Neural cell (in vitro differentiated cells): ENCODE results near the gene MEAF6. TPM values are rescaled to one million over a fixed set of nuclear protein-coding genes. Genes with fewer than 3 reads are reported as not detected.

ENCODE experiments used
- H2AFZ ChIP-seq: fragments of 200-600, 300-800 bp; sonication (generic), shearing (Covaris generic); 2 replicates; pipeline ENCODE4 v1.6.0; 2014; ENCODE audit warnings: low read depth, mild to moderate bottlenecking, antibody characterized with exemption, low read length, moderate library complexity
- H3F3A ChIP-seq: fragments of 200-600 bp; shearing (Covaris generic); 2 replicates; pipeline ENCODE4 v1.6.1; 2016; ENCODE audit warnings: mild to moderate bottlenecking, moderate library complexity, mixed read lengths, antibody characterized with exemption, low read length; ENCODE audit not compliant: insufficient read depth, poor library complexity, severe bottlenecking
- H3K27ac ChIP-seq: fragments of 200-600, 300-800 bp; sonication (generic), shearing (Covaris generic); 2 replicates; pipeline ENCODE4 v1.5.1; 2014; ENCODE audit warnings: mild to moderate bottlenecking, low read length, moderate library complexity
- H3K27me3 ChIP-seq: fragments of 300-800, 200-600 bp; sonication (generic), shearing (Covaris generic); 2 replicates; pipeline ENCODE4 v1.6.0; 2014; ENCODE audit warnings: mild to moderate bottlenecking, low read depth, low read length, moderate library complexity; ENCODE audit not compliant: insufficient read depth
- H3K36me3 ChIP-seq: fragments of 300-800, 200-600 bp; sonication (generic), shearing (Covaris generic); 2 replicates; pipeline ENCODE4 v1.5.1; 2014; ENCODE audit warnings: mild to moderate bottlenecking, antibody characterized with exemption, low read length, moderate library complexity; ENCODE audit not compliant: insufficient read depth
- H3K4me2 ChIP-seq: fragments of 300-800, 200-600 bp; sonication (generic), shearing (Covaris generic); 2 replicates; pipeline ENCODE4 v1.6.0; 2014; ENCODE audit warnings: mild to moderate bottlenecking, low read length
- H3K4me3 ChIP-seq: fragments of 300-800, 200-600 bp; sonication (generic), shearing (Covaris generic); 2 replicates; pipeline ENCODE4 v1.5.1; 2014; ENCODE audit warnings: mild to moderate bottlenecking, low read length, moderate library complexity
- H3K79me2 ChIP-seq: fragments of 200-600 bp; shearing (Covaris generic); replicated peaks from 2 replicates; pipeline ENCODE4 v1.6.0; 2014; ENCODE audit warnings: mild to moderate bottlenecking, low read length, moderate library complexity; ENCODE audit not compliant: insufficient read depth
- H3K9ac ChIP-seq: fragments of 300-800, 200-600 bp; sonication (generic), shearing (Covaris generic); 2 replicates; pipeline ENCODE4 v1.6.1; 2016; ENCODE audit warnings: mild to moderate bottlenecking, low read length, mixed read lengths
- H3K9me2 ChIP-seq: fragments of 200-600 bp; shearing (Covaris generic); 2 replicates; pipeline ENCODE4 v1.6.1; 2016; ENCODE audit warnings: mild to moderate bottlenecking, low read length, mixed read lengths; ENCODE audit not compliant: insufficient read depth
- H3K9me3 ChIP-seq: fragments of 200-600, 300-800 bp; sonication (generic), shearing (Covaris generic); 2 replicates; pipeline ENCODE4 v1.6.1; 2016; ENCODE audit warnings: mild to moderate bottlenecking, mixed run types, low read length, moderate library complexity, mixed read lengths
- H4K20me1 ChIP-seq: fragments of 200-600 bp; shearing (Covaris generic); 2 replicates; pipeline ENCODE4 v1.6.1; 2016; ENCODE audit warnings: mild to moderate bottlenecking, mixed run types; ENCODE audit not compliant: insufficient read depth
- EP300 ChIP-seq: fragments of 450-650 bp; conservative IDR thresholded peaks from 2 replicates; pipeline ENCODE4 v1.6.1; 2014; ENCODE audit warnings: antibody characterized with exemption, mild to moderate bottlenecking, moderate library complexity; ENCODE audit not compliant: poor library complexity, severe bottlenecking
- EZH2 ChIP-seq: fragments of 200-600, 300-800 bp; shearing (Covaris generic), sonication (generic); IDR thresholded peaks from 2 replicates; pipeline ENCODE4 v1.6.1; 2014; ENCODE audit warnings: antibody characterized with exemption, low read length, borderline replicate concordance, mild to moderate bottlenecking; ENCODE audit not compliant: insufficient read depth, poor library complexity, severe bottlenecking
- MXI1 ChIP-seq: fragments of 450-650 bp; conservative IDR thresholded peaks from 2 replicates; pipeline ENCODE4 v1.6.1; 2014; ENCODE audit warnings: antibody characterized with exemption, mild to moderate bottlenecking; ENCODE audit not compliant: poor library complexity, severe bottlenecking
- POLR2AphosphoS5 ChIP-seq: IDR thresholded peaks from 2 replicates; pipeline ENCODE4 v1.6.1; 2012
- RAD21 ChIP-seq: fragments of 450-650 bp; conservative IDR thresholded peaks from 2 replicates; pipeline ENCODE4 v1.6.1; 2014; ENCODE audit warnings: antibody characterized with exemption, mild to moderate bottlenecking, moderate library complexity
- REST ChIP-seq: IDR thresholded peaks from 2 replicates; pipeline ENCODE4 v1.6.1; 2012; ENCODE audit warnings: borderline replicate concordance
- SMC3 ChIP-seq: fragments of 450-650 bp; conservative IDR thresholded peaks from 2 replicates; pipeline ENCODE4 v1.6.1; 2014; ENCODE audit warnings: antibody characterized with exemption, mild to moderate bottlenecking, moderate library complexity; ENCODE audit not compliant: poor library complexity
- TAF1 ChIP-seq: IDR thresholded peaks from 2 replicates; pipeline ENCODE4 v1.6.1; 2012; ENCODE audit warnings: low read depth
- polyA plus RNA-seq: library from polyadenylated mRNA; depleted of rRNA; stranded (reverse); fragments of >200 nt; gene quantifications from 2 replicates; pipeline ENCODE4 v1.2.3, GENCODE V29; 2014
- TF ChIP-seq, protein P1 (sequence below): fragments of 450-650 bp; IDR thresholded peaks from 2 replicates; pipeline ENCODE4 v1.5.1; 2014; ENCODE audit warnings: antibody characterized with exemption, mild to moderate bottlenecking, moderate library complexity; ENCODE audit not compliant: poor library complexity, severe bottlenecking

Gene MEAF6
- polyA plus RNA-seq, 1 donor from 2014 or later: 351 TPM

GRCh38 chr1:37481289-37482003, 33.1 kb downstream of the MEAF6 start:
- TF ChIP-seq SMC3 (no peak), MXI1 (no peak), RAD21 (no peak), EP300 (no peak), REST (no peak), POLR2AphosphoS5 (no peak), TAF1 (no peak), EZH2 (no peak)
- TF ChIP-seq, protein P1, sequence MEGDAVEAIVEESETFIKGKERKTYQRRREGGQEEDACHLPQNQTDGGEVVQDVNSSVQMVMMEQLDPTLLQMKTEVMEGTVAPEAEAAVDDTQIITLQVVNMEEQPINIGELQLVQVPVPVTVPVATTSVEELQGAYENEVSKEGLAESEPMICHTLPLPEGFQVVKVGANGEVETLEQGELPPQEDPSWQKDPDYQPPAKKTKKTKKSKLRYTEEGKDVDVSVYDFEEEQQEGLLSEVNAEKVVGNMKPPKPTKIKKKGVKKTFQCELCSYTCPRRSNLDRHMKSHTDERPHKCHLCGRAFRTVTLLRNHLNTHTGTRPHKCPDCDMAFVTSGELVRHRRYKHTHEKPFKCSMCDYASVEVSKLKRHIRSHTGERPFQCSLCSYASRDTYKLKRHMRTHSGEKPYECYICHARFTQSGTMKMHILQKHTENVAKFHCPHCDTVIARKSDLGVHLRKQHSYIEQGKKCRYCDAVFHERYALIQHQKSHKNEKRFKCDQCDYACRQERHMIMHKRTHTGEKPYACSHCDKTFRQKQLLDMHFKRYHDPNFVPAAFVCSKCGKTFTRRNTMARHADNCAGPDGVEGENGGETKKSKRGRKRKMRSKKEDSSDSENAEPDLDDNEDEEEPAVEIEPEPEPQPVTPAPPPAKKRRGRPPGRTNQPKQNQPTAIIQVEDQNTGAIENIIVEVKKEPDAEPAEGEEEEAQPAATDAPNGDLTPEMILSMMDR: no peak
- H3K36me3 ChIP-seq: no peaks in the 10 kb centered on the region
- no peak overlapping the region for H3K4me2 ChIP-seq
- no peaks in the 10 kb centered on the region for H3K27me3 ChIP-seq
- H4K20me1 ChIP-seq: no peaks in the 10 kb centered on the region
- H3F3A ChIP-seq: no peaks in the 10 kb centered on the region
- H3K27ac ChIP-seq: no peak overlapping the region
- H3K4me3 ChIP-seq: no peak overlapping the region
- no peak overlapping the region for H2AFZ ChIP-seq
- H3K79me2 ChIP-seq: no peaks in the 10 kb centered on the region
- H3K9me3 ChIP-seq: no peaks in the 10 kb centered on the region
- no peak overlapping the region for H3K9ac ChIP-seq
- H3K9me2 ChIP-seq: no peaks in the 10 kb centered on the region

DNA sequence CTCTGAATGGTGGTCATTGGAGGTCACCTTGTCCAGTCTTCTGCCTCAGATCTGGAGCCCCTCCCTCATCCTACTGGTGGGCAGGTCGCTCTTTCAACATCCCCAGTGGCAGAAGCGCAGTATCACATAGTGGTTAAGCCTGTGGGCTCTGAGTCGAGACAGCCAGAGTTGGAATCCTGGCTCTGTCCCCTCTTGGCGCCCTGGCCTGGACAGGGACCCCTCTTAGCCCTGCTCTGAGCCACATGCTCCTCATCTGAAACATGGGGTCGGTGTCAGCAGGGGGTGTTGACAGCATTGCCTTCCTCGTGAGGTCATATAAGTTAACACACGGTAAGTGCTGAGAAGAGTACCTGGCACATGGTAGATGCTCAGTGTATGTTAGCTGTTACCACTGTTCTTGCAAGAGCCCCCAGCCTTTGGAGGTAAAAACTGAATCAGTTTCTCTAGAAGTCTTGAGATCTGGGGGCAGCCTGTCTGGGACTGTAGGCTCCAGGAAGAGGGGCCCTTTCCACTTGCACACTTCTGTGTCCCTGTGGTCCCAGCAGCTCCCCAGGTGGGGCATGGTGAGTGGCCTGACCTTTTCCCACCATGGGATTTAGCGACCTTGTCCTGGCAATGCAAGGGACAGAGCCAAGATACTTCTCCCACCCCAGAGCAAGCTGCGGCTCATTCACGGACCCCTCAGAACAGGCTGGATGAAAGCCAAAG, 33.8 kb downstream of the MEAF6 start:
- Histone ChIP-seq H3K9ac (no peak overlapping the region), H3F3A (no peaks in the 10 kb centered on the region), H4K20me1 (no peaks in the 10 kb centered on the region), H3K79me2 (no peaks in the 10 kb centered on the region), H3K4me2 (no peak overlapping the region), H2AFZ (no peak overlapping the region), H3K27ac (no peak overlapping the region), H3K9me3 (no peaks in the 10 kb centered on the region), H3K36me3 (no peaks in the 10 kb centered on the region), H3K27me3 (no peaks in the 10 kb centered on the region), H3K4me3 (no peak overlapping the region), H3K9me2 (no peaks in the 10 kb centered on the region)
- TF ChIP-seq EP300 (no peak), EZH2 (no peak), TAF1 (no peak), MXI1 (no peak), RAD21 (no peak), REST (no peak), SMC3 (no peak), POLR2AphosphoS5 (no peak)
- TF ChIP-seq, protein P1: no peak
